ENCODE measurements around the gene SLC26A9. TPM values are rescaled to one million over a fixed set of nuclear protein-coding genes. Genes with fewer than 3 reads are reported as not detected.
"Not testable (repeated sequence)": the region's sequence is repeated elsewhere in the genome, so short reads cannot be mapped to it uniquely, and the experiment has no call there.

Gene SLC26A9
- total RNA-seq, 2 donors from 2014 or later: 0.22 TPM

DNA sequence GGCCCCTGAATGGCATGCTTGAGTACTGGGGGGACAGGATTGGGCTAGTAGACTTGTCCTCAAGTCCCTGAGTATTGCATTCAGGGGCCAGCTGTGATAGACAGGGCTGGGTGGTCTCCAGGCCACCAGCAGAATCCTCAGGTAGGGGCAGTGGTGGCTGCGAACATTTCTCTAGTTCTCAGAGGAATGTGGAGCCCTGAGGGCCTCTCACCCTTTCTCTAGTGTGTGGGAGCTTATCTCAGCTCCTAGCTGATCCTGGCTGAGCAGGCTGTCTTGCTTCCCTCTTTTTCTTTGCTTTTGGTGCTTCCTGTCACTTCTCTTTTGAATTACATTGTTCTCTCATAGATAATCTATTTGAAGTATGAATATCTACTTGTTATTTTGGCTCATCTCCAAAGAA lies 63.3 kb downstream of the SLC26A9 start:
- H3K4me3 Mint-ChIP-seq: no peak overlapping the region
- H3K4me1 Mint-ChIP-seq: peaks cover 14% of the 10 kb centered on the region
- H3K36me3 Mint-ChIP-seq (ENCODE audit: low read depth): peaks cover 7% of the 10 kb centered on the region
- no peak overlapping the region for H3K27ac ChIP-seq (ENCODE audit: low read depth, low read length)
- H3K27me3 Mint-ChIP-seq (ENCODE audit: insufficient read depth): peaks cover 4% of the 10 kb centered on the region
- H3K27me3 ChIP-seq (ENCODE audit: control insufficient read depth, insufficient read depth, low read length, poor library complexity, severe bottlenecking): no peaks in the 10 kb centered on the region
- H3K4me3 ChIP-seq (ENCODE audit: low read length): no peak overlapping the region
- TF ChIP-seq, protein P1, sequence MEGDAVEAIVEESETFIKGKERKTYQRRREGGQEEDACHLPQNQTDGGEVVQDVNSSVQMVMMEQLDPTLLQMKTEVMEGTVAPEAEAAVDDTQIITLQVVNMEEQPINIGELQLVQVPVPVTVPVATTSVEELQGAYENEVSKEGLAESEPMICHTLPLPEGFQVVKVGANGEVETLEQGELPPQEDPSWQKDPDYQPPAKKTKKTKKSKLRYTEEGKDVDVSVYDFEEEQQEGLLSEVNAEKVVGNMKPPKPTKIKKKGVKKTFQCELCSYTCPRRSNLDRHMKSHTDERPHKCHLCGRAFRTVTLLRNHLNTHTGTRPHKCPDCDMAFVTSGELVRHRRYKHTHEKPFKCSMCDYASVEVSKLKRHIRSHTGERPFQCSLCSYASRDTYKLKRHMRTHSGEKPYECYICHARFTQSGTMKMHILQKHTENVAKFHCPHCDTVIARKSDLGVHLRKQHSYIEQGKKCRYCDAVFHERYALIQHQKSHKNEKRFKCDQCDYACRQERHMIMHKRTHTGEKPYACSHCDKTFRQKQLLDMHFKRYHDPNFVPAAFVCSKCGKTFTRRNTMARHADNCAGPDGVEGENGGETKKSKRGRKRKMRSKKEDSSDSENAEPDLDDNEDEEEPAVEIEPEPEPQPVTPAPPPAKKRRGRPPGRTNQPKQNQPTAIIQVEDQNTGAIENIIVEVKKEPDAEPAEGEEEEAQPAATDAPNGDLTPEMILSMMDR (conservative IDR thresholded peaks at IDR 0.05): no peak
- no peak for DNase-seq
- WGBS, 2 experiments (ENCODE audit: insufficient coverage in 1 of 2, insufficient read length in 1 of 2): 81% methylated on average over 1 of the region's 1 CpG; no CpG with 5 or more reads in 1 of the 2 experiments
- H3K9me3 Mint-ChIP-seq: peaks cover 12% of the 10 kb centered on the region
- peaks cover 25% of the 10 kb centered on the region for H3K9me3 ChIP-seq (ENCODE audit: control insufficient read depth, low read length)
- H3K36me3 ChIP-seq (ENCODE audit: control insufficient read depth, insufficient read depth, low read length): no peaks in the 10 kb centered on the region
- H3K9ac ChIP-seq (ENCODE audit: extremely low read depth, low read length, poor library complexity, severe bottlenecking): no peak overlapping the region
- peak overlapping the region; percentile 56 for H3K27ac Mint-ChIP-seq
- no peaks in the 10 kb centered on the region for H3K4me1 ChIP-seq (ENCODE audit: control insufficient read depth, insufficient read depth, low read length)

DNA sequence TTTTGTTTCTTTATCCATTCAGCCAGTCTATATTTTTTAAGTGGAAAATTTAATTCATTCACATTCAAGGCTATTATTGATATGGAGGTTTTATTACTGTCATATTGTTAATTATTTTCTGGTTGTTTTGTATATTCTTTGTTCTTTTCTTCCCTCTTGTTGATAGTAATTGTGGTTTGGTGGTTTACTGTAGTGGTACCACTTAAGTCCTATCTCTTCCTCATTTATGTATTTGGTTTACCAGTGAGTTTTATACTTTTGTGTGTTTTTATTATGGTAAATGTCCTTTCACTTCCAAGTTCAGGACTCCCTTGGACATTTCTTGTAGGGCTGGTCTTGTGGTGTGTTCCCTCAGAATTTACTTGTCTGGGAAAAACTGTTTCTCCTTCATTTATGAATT lies 65.2 kb downstream of the SLC26A9 start:
- H3K27me3 Mint-ChIP-seq (ENCODE audit: insufficient read depth): peaks cover 4% of the 10 kb centered on the region

DNA sequence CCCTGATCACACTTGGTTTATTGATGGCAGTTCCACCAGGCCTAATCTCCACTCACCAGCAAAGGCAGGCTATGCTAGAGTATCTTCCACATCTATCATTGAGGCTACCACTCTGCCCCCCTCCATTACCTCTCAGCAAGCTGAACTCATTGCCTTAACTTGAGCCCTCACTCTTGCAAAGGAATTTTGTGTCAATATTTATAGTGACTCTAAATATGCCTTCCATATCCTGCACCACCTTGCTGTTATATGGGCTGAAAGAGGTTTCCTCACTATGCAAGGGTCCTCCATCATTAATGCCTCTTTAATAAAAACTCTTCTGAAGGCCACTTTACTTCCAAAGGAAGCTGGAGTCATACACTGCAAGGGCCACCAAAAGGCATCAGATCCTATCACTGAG lies 70.1 kb downstream of the SLC26A9 start:
- H3K27ac Mint-ChIP-seq; H3K9ac ChIP-seq (ENCODE audit: extremely low read depth, low read length, poor library complexity, severe bottlenecking); H3K27me3 ChIP-seq (ENCODE audit: control insufficient read depth, insufficient read depth, low read length, poor library complexity, severe bottlenecking); H3K4me1 ChIP-seq (ENCODE audit: control insufficient read depth, insufficient read depth, low read length); H3K36me3 ChIP-seq (ENCODE audit: control insufficient read depth, insufficient read depth, low read length); DNase-seq; H3K27ac ChIP-seq (ENCODE audit: low read depth, low read length); H3K4me3 ChIP-seq (ENCODE audit: low read length); H3K9me3 Mint-ChIP-seq; H3K27me3 Mint-ChIP-seq (ENCODE audit: insufficient read depth); H3K36me3 Mint-ChIP-seq (ENCODE audit: low read depth); H3K4me3 Mint-ChIP-seq; H3K4me1 Mint-ChIP-seq: not testable (repeated sequence)
- peaks cover 36% of the 10 kb centered on the region for H3K9me3 ChIP-seq (ENCODE audit: control insufficient read depth, low read length)

More for the DNA sequence above, 65.2 kb downstream of the SLC26A9 start:
- no peaks in the 10 kb centered on the region for H3K4me1 ChIP-seq (ENCODE audit: control insufficient read depth, insufficient read depth, low read length)
- TF ChIP-seq, protein P1 (conservative IDR thresholded peaks at IDR 0.05): no peak
- Mint-ChIP-seq H3K9me3 (peaks cover 12% of the 10 kb centered on the region), H3K27ac (no peak overlapping the region), H3K36me3 (ENCODE audit: low read depth) (peaks cover 7% of the 10 kb centered on the region), H3K4me1 (peaks cover 14% of the 10 kb centered on the region), H3K4me3 (no peak overlapping the region)
- no peaks in the 10 kb centered on the region for H3K27me3 ChIP-seq (ENCODE audit: control insufficient read depth, insufficient read depth, low read length, poor library complexity, severe bottlenecking)
- H3K4me3 ChIP-seq (ENCODE audit: low read length): no peak overlapping the region
- H3K27ac ChIP-seq (ENCODE audit: low read depth, low read length): no peak overlapping the region
- no peak overlapping the region for H3K9ac ChIP-seq (ENCODE audit: extremely low read depth, low read length, poor library complexity, severe bottlenecking)
- DNase-seq: no peak
- H3K36me3 ChIP-seq (ENCODE audit: control insufficient read depth, insufficient read depth, low read length): no peaks in the 10 kb centered on the region
- H3K9me3 ChIP-seq (ENCODE audit: control insufficient read depth, low read length): peaks cover 29% of the 10 kb centered on the region

DNA sequence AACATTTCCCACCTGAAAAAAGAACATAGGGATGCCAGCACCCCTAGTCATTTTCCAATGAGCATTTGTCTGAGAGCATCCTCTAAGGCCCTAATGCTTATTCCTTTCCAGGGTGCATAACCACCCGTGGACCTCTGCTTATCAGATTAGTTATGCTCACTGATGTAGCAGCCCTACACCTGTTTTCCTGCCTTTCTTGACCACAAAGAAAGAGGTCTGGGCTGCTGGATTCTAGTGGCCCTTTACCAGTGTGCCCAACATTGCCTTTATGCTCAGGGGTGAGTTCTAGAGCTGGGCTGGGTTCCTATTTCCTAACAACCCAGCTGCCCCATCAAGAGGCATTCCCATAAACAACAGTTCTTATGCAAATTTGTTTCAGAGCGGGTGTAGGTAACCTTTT lies 73.0 kb downstream of the SLC26A9 start:
- no peaks in the 10 kb centered on the region for H3K27me3 Mint-ChIP-seq (ENCODE audit: insufficient read depth)
- H3K27ac Mint-ChIP-seq: peak overlapping the region; percentile 52
- Histone ChIP-seq H3K36me3 (ENCODE audit: control insufficient read depth, insufficient read depth, low read length) (no peaks in the 10 kb centered on the region), H3K27ac (ENCODE audit: low read depth, low read length) (no peak overlapping the region), H3K4me3 (ENCODE audit: low read length) (no peak overlapping the region), H3K4me1 (ENCODE audit: control insufficient read depth, insufficient read depth, low read length) (peaks cover 5% of the 10 kb centered on the region), H3K9ac (ENCODE audit: extremely low read depth, low read length, poor library complexity, severe bottlenecking) (no peak overlapping the region), H3K27me3 (ENCODE audit: control insufficient read depth, insufficient read depth, low read length, poor library complexity, severe bottlenecking) (no peaks in the 10 kb centered on the region), H3K9me3 (ENCODE audit: control insufficient read depth, low read length) (peaks cover 43% of the 10 kb centered on the region)
- TF ChIP-seq, protein P1 (conservative IDR thresholded peaks at IDR 0.05): no peak
- H3K36me3 Mint-ChIP-seq (ENCODE audit: low read depth): peaks cover 2% of the 10 kb centered on the region
- H3K4me3 Mint-ChIP-seq: no peak overlapping the region
- 84 to 100% methylated on average over 1 to 2 of the region's 2 CpGs for WGBS, 2 experiments (ENCODE audit: insufficient coverage in 1 of 2, insufficient read length in 1 of 2)
- peaks cover 4% of the 10 kb centered on the region for H3K4me1 Mint-ChIP-seq
- H3K9me3 Mint-ChIP-seq: peaks cover 2% of the 10 kb centered on the region
- DNase-seq: no peak
